Adrenal gland (tissue), 12 donors: ENCODE results near the gene LDLRAD2. TPM values are rescaled to one million over a fixed set of nuclear protein-coding genes. Genes with fewer than 3 reads are reported as not detected.

Source experiments
- DNase-seq, 7 donors: peaks; one replicate each; pipeline ENCODE4 v3.0.0-alpha.2; 2019 to 2020
- H3K27ac ChIP-seq, 5 donors: fragments of 200-600 bp; sonication (generic) in 4 of 5; 1 replicate in 3 of 5; 2 replicates in 2 of 5; pipeline versions ENCODE4 v1.5.1 to v1.8.0; 2016 to 2020; ENCODE audit warnings: mild to moderate bottlenecking in 1 of 5
- H3K27me3 ChIP-seq: fragments of 200-600 bp; 2 replicates; pipeline ENCODE4 v1.8.0; 2021
- H3K36me3 ChIP-seq, 2 donors: fragments of 200-600 bp; replicated peaks in 1 of 2; 1 replicate in 1 of 2; 2 replicates in 1 of 2; pipeline versions ENCODE4 v1.5.1 to v1.8.0; 2018 to 2022
- H3K4me1 ChIP-seq, 2 donors: fragments of 200-600 bp; replicated peaks in 1 of 2; 1 replicate in 1 of 2; 2 replicates in 1 of 2; pipeline versions ENCODE4 v1.5.1 to v1.8.0; 2018 to 2021
- H3K4me3 ChIP-seq, 4 donors: fragments of 200-600 bp; sonication (generic) in 3 of 4; one replicate each; pipeline ENCODE4 v1.5.1; 2016 to 2018
- H3K9me3 ChIP-seq, 3 donors: fragments of 200-600 bp; sonication (generic) in 1 of 3; replicated peaks in 1 of 3; 1 replicate in 2 of 3; 2 replicates in 1 of 3; pipeline versions ENCODE4 v1.5.1 to v1.8.0; 2016 to 2021
- CTCF ChIP-seq, 6 experiments: fragments of 450-650 bp in 4 of 6; fragments of 200-600 bp in 2 of 6; sonication (generic) in 1 of 6; IDR thresholded peaks; 1 replicate in 5 of 6; 2 replicates in 1 of 6; pipeline versions ENCODE4 v1.5.1 to v1.8.0; 2016 to 2021; ENCODE audit warnings: antibody characterized with exemption in 6 of 6, mild to moderate bottlenecking in 2 of 6, moderate library complexity in 1 of 6
- POLR2A ChIP-seq, 2 donors: fragments of 450-650 bp; IDR thresholded peaks; one replicate each; pipeline ENCODE4 v1.6.1; 2017; ENCODE audit warnings: antibody characterized with exemption in 2 of 2, mild to moderate bottlenecking in 2 of 2, moderate library complexity in 1 of 2
- WGBS, 4 donors: extraction: QIAGEN DNeasy Blood & Tissue Kit in 2 of 4; methylation state at CpG; one replicate each; pipeline versions ENCODE4 v1.1.5 to v1.1.7; 2013 to 2017; 5-methylcytosine and 5-hydroxymethylcytosine counted together
- intact Hi-C, 2 donors: fragments of 100-400 bp; cut with DNase I; formaldehyde crosslinking; loops; one replicate each; pipeline versions ENCODE4 v1.14.1 to v1.15.0; 2022 to 2023
- polyA plus RNA-seq, 3 donors: library from polyadenylated mRNA; stranded (reverse); fragments of 200-250 nt in 2 of 3; fragments of 350-450 nt in 1 of 3; fragmentation: Illumina TruSeq in 1 of 3; extraction: RNeasy Lipid Tissue Mini Kit (QIAGEN cat#74804) in 1 of 3; gene quantifications; one replicate each; pipeline ENCODE4 v1.2.3, GENCODE V29; 2013 to 2014
- total RNA-seq, 9 donors: library from RNA; depleted of rRNA in 4 of 9; stranded (reverse); fragments of >200 nt in 4 of 9; fragments of 120-200 nt in 1 of 9; fragmentation: NEBNext Ultra II Directional in 1 of 9; extraction: Animal tissue kit (Norgen Biotek cat#: 25700) in 1 of 9; gene quantifications; one replicate each; pipeline versions ENCODE4 v1.1.0 to v1.2.4, GENCODE V29; 2013 to 2023
- donor health status: healthy with polysubstance abuse.
- donor health status: Bipolar disorder and iron deficiency.
- donor health status: DM: yes; HTN: yes; CAD: no.
- donor health status: DM: no; HTN: no; CAD: no.
- donor health status: DM: no; HTN: no; CAD: no.
- donor health status: DM: yes; HTN: yes; CAD: no.

LDLRAD2 gene
- total and polyA plus RNA-seq, 12 donors, result 0.16 to 9.4 (median 1.1) TPM; not detected in 1

GRCh38 chr1:21839337-21840037, 27.4 kb downstream of the LDLRAD2 start:
- no peaks in the 10 kb centered on the region for H3K9me3 ChIP-seq
- H3K27ac ChIP-seq, result no peak overlapping the region
- 90 to 97% (median 92%) methylated on average over 6 to 19 of the region's 19 CpGs for WGBS, 4 donors
- TF ChIP-seq CTCF (IDR thresholded peaks at IDR 0.05) (no peak), POLR2A (IDR thresholded peaks at IDR 0.05) (no peak)
- DNase-seq, result no peak
- no peak overlapping the region for H3K4me3 ChIP-seq
- no peaks in the 10 kb centered on the region for H3K27me3 ChIP-seq
- H3K4me1 ChIP-seq, result no peaks in the 10 kb centered on the region
- H3K36me3 ChIP-seq, result peaks cover 0 to 98% of the 10 kb centered on the region in 2 donors
- intact Hi-C loops, result no loop called here

GRCh38 chr1:21840981-21841380, 28.9 kb downstream of the LDLRAD2 start:
- TF ChIP-seq CTCF (IDR thresholded peaks at IDR 0.05) (no peak), POLR2A (IDR thresholded peaks at IDR 0.05) (no peak)
- WGBS, 4 donors, result 89 to 95% (median 93%) methylated on average over 6 to 13 of the region's 13 CpGs
- no peaks in the 10 kb centered on the region for H3K27me3 ChIP-seq
- no peaks in the 10 kb centered on the region for H3K4me1 ChIP-seq
- no peak overlapping the region for H3K27ac ChIP-seq
- peaks cover 0 to 98% of the 10 kb centered on the region in 2 donors for H3K36me3 ChIP-seq
- no peak overlapping the region for H3K4me3 ChIP-seq
- no peaks in the 10 kb centered on the region for H3K9me3 ChIP-seq
- intact Hi-C loops, result no loop called here
- DNase-seq, result no peak

- 40 to 90% (median 89%) methylated on average over 1 to 21 of the region's 21 CpGs for WGBS, 4 donors
- peaks cover 0 to 98% of the 10 kb centered on the region in 2 donors for H3K36me3 ChIP-seq
- no peak for DNase-seq
These were observed 29.9 kb downstream of the LDLRAD2 start for GRCh38 chr1:21841852-21842466.

More at GRCh38 chr1:21841852-21842466, 29.9 kb downstream of the LDLRAD2 start:
- intact Hi-C loops, result no loop called here
- Histone ChIP-seq H3K27me3 (no peaks in the 10 kb centered on the region), H3K4me3 (no peak overlapping the region), H3K4me1 (no peaks in the 10 kb centered on the region), H3K27ac (no peak overlapping the region), H3K9me3 (no peaks in the 10 kb centered on the region)
- TF ChIP-seq POLR2A (IDR thresholded peaks at IDR 0.05) (no peak), CTCF (IDR thresholded peaks at IDR 0.05) (no peak)
